GM12878 (cell line): ENCODE data around the gene SPRY1. TPM values are rescaled to one million over a fixed set of nuclear protein-coding genes. Genes with fewer than 3 reads are reported as not detected.

ENCODE experiments used
- ATAC-seq: fragments of 200-7000 bp; cut with Tn5 transposase; 3 replicates; pipeline ENCODE4 v1.9.1; 2020; ENCODE audit warnings: mild to moderate bottlenecking, moderate library complexity
- BruUV-seq: library from RNA; stranded (reverse); fragments of 400-500 nt; replicated peaks from 2 replicates; lab custom pipeline; 2021; lab: Mats Ljungman, UMichigan
- CTCF ChIA-PET: fragments of 300-600 bp; sonication (Branson Sonifier 250); formaldehyde crosslinking; extraction: SDS; loops from one replicate; lab custom pipeline; 2021; ENCODE audit warnings: inconsistent platforms; lab: Yijun Ruan, JAX
- POLR2A ChIA-PET: fragments of 350-600 bp; formaldehyde crosslinking; extraction: SDS; loops from one replicate; lab custom pipeline; 2021; ENCODE audit warnings: inconsistent platforms; lab: Charles Lee
- RAD21 ChIA-PET: fragments of 300-600 bp; sonication (Branson Sonifier 250); formaldehyde crosslinking; loops from one replicate; lab custom pipeline; 2023; ENCODE audit warnings: antibody characterized with exemption; ENCODE audit not compliant: unreplicated experiment; lab: Charles Lee
- SMC1A ChIA-PET: fragments of 300-600 bp; sonication (Branson Sonifier 250); formaldehyde crosslinking; loops from one replicate; lab custom pipeline; 2023; ENCODE audit not compliant: unreplicated experiment, uncharacterized antibody; lab: Charles Lee
- DNase-seq: peaks from one replicate; pipeline ENCODE4 v3.0.0-alpha.2; 2011; ENCODE audit warnings: low read depth, low spot score
- FAIRE-seq: peaks from 3 replicates; lab custom pipeline; 2011; peaks lifted over from hg19 to GRCh38; lab: Jason Lieb, UNC
- H2AFZ ChIP-seq: 2 replicates; pipeline ENCODE4 v1.6.0; 2011; ENCODE audit warnings: low read depth, low read length, control low read depth; ENCODE audit not compliant: control insufficient read depth
- H3K27ac ChIP-seq: 2 replicates; pipeline ENCODE4 v1.5.1; 2011; ENCODE audit warnings: control low read depth; ENCODE audit not compliant: control insufficient read depth, insufficient read depth
- H3K27me3 ChIP-seq, 2 experiments: replicated peaks in 1 of 2; 2 replicates each; pipeline versions ENCODE4 v1.6.0 to v1.6.1; 2011; ENCODE audit warnings: low read length in 1 of 2; ENCODE audit not compliant: control insufficient read depth in 2 of 2, insufficient read depth in 2 of 2
- H3K36me3 ChIP-seq, 2 experiments: 2 replicates each; pipeline ENCODE4 v1.5.1; 2011; ENCODE audit warnings: low read length in 1 of 2; ENCODE audit not compliant: control insufficient read depth in 2 of 2, insufficient read depth in 2 of 2
- H3K4me1 ChIP-seq: 2 replicates; pipeline ENCODE4 v1.6.1; 2011; ENCODE audit warnings: mild to moderate bottlenecking, low read length, moderate library complexity, mixed read lengths; ENCODE audit not compliant: control insufficient read depth, insufficient read depth
- H3K4me2 ChIP-seq: 2 replicates; pipeline ENCODE4 v1.6.0; 2011; ENCODE audit warnings: control low read depth; ENCODE audit not compliant: control insufficient read depth, insufficient read depth
- H3K4me3 ChIP-seq: fragments of 200-600 bp; sonication (generic); 2 replicates; pipeline ENCODE4 v1.5.1; 2016
- H3K79me2 ChIP-seq: 2 replicates; pipeline ENCODE4 v1.6.0; 2011; ENCODE audit warnings: low read length; ENCODE audit not compliant: control insufficient read depth, insufficient read depth
- H3K9ac ChIP-seq: 2 replicates; pipeline ENCODE4 v1.8.0; 2011; ENCODE audit warnings: low read length, control low read depth, mixed read lengths; ENCODE audit not compliant: control insufficient read depth, insufficient read depth
- H3K9me3 ChIP-seq: replicated peaks from 3 replicates; pipeline ENCODE4 v1.5.1; 2011; ENCODE audit warnings: mild to moderate bottlenecking, low read length; ENCODE audit not compliant: control insufficient read depth, insufficient read depth
- H4K20me1 ChIP-seq: 2 replicates; pipeline ENCODE4 v1.6.0; 2011; ENCODE audit not compliant: control insufficient read depth, insufficient read depth
- CHD4 ChIP-seq: fragments of 200-600 bp; sonication (generic); IDR thresholded peaks from 2 replicates; pipeline ENCODE4 v1.6.1; 2016; ENCODE audit warnings: mild to moderate bottlenecking
- E2F4 ChIP-seq: IDR thresholded peaks from 2 replicates; pipeline ENCODE4 v1.6.1; 2012; ENCODE audit warnings: low read depth, low read length, improper control_type of control experiment
- HDAC2 ChIP-seq: fragments of 200-600 bp; sonication (generic); IDR thresholded peaks from 2 replicates; pipeline ENCODE4 v1.6.1; 2017
- HDAC6 ChIP-seq: fragments of 200-600 bp; sonication (generic); IDR thresholded peaks from one replicate; pipeline ENCODE4 v1.8.0; 2017; ENCODE audit warnings: antibody characterized with exemption; ENCODE audit not compliant: unreplicated experiment
- IRF4 ChIP-seq: IDR thresholded peaks from 2 replicates; pipeline ENCODE4 v1.6.1; 2011; ENCODE audit warnings: low read depth, low read length
- IRF5 ChIP-seq: fragments of 450-650 bp; IDR thresholded peaks from 2 replicates; pipeline ENCODE4 v1.6.1; 2017; ENCODE audit warnings: borderline replicate concordance
- NFIC ChIP-seq: IDR thresholded peaks from 2 replicates; pipeline ENCODE4 v1.6.1; 2012; ENCODE audit warnings: low read depth, mild to moderate bottlenecking, inconsistent platforms, low read length, moderate library complexity
- RAD21 ChIP-seq: IDR thresholded peaks from 2 replicates; pipeline ENCODE4 v1.6.1; 2011; ENCODE audit warnings: mild to moderate bottlenecking, low read depth, low read length, moderate library complexity; ENCODE audit not compliant: insufficient read depth
- RELB ChIP-seq: fragments of 450-650 bp; IDR thresholded peaks from 2 replicates; pipeline ENCODE4 v1.6.1; 2017; ENCODE audit warnings: low read depth, mild to moderate bottlenecking, moderate library complexity
- RFX5 ChIP-seq: IDR thresholded peaks from 2 replicates; pipeline ENCODE4 v1.6.1; 2011; ENCODE audit warnings: low read depth, low read length, improper control_type of control experiment
- RUNX3 ChIP-seq: IDR thresholded peaks from 2 replicates; pipeline ENCODE4 v1.6.1; 2012; ENCODE audit warnings: low read length, inconsistent platforms
- SIX5 ChIP-seq: IDR thresholded peaks from 2 replicates; pipeline ENCODE4 v1.6.1; 2011; ENCODE audit warnings: mild to moderate bottlenecking, low read depth, low read length, moderate library complexity; ENCODE audit not compliant: severe bottlenecking
- TCF3 ChIP-seq: IDR thresholded peaks from 2 replicates; pipeline ENCODE4 v1.6.1; 2012; ENCODE audit warnings: low read depth, mild to moderate bottlenecking, low read length, borderline replicate concordance; ENCODE audit not compliant: insufficient read depth
- TCF7 ChIP-seq: IDR thresholded peaks from 2 replicates; pipeline ENCODE4 v1.6.1; 2014; ENCODE audit warnings: antibody characterized with exemption, borderline replicate concordance
- WGBS: methylation state at CpG from one replicate; pipeline ENCODE4 v1.1.6; 2016; ENCODE audit warnings: low lambda C conversion rate; ENCODE audit not compliant: insufficient replicate concordance, insufficient coverage; ENCODE audit errors: missing lambda C conversion rate; 5-methylcytosine and 5-hydroxymethylcytosine counted together
- in situ Hi-C: fragments of 300-500 bp; cut with MboI; formaldehyde crosslinking; loops from 9 replicates; pipeline ENCODE4 v1.14.3; 2018; ENCODE audit warnings: mixed read lengths
- intact Hi-C: fragments of 100-400 bp; cut with micrococcal nuclease; formaldehyde crosslinking; loops from one replicate; pipeline ENCODE4 v1.14.2; 2022; ENCODE audit not compliant: unreplicated experiment
- polyA plus RNA-seq, 11 experiments: library from polyadenylated mRNA; depleted of rRNA in 4 of 11; unstranded in 6 of 11; stranded (reverse) in 5 of 11; fragments of >200 nt; fragmentation: Nextera tagmentation in 4 of 11; fragmentation: Illumina TruSeq in 1 of 11; extraction: Ambion mirVana in 4 of 11; extraction: Trizol in 1 of 11; gene quantifications; 1 replicate in 1 of 11; 2 replicates in 10 of 11; pipeline versions ENCODE4 v1.2.1 to v1.2.3, GENCODE V29; 2011 to 2016; ENCODE audit warnings: inconsistent platforms in 2 of 11, missing spikeins in 2 of 11, low read depth in 1 of 11
- total RNA-seq, 4 experiments: library from RNA; depleted of rRNA in 3 of 4; stranded (reverse); fragments of >200 nt in 3 of 4; fragmentation: Illumina TruSeq in 1 of 4; extraction: Trizol in 1 of 4; gene quantifications; 2 replicates each; pipeline versions ENCODE4 v1.2.1 to v1.2.3, GENCODE V29; 2013 to 2021

SPRY1 gene
- total and polyA plus RNA-seq, 10 of the 15 experiments (the other 5 are each of a cell fraction or from before 2014, with no cell fraction given), result 0.05 to 5.7 (median 0.23) TPM; not detected in 2

- in situ Hi-C loops, result no loop called here
- ATAC-seq, result no peak
- Histone ChIP-seq H3K27ac (no peak overlapping the region), H3K9ac (no peak overlapping the region), H3K4me1 (peaks cover 4% of the 10 kb centered on the region; the same call in 1 of the 2 replicates), H3K4me2 (no peak overlapping the region), H3K27me3 (no peaks in the 10 kb centered on the region), H4K20me1 (no peaks in the 10 kb centered on the region), H3K79me2 (no peaks in the 10 kb centered on the region), H3K4me3 (no peak overlapping the region), H3K9me3 (no peaks in the 10 kb centered on the region; the same call in 2 of the 3 replicates), H2AFZ (no peak overlapping the region), H3K36me3 (no peaks in the 10 kb centered on the region)
- SMC1A ChIA-PET, result interaction anchor here (0.7 to 1.6 kb wide), 9 partner anchors 16 to 259 kb away, joined by 3 to 6 read pairs (median 3); no protein-coding TSS in a partner anchor
- RAD21 ChIA-PET, result interaction anchor here (0.7 kb wide), 1 partner anchor 185 kb away, joined by 4 read pairs; no protein-coding TSS in a partner anchor
- no peak for DNase-seq
- intact Hi-C loops, result no loop called here
- CTCF ChIA-PET, result no interaction called here
- 68% methylated on average over 3 of the region's 3 CpGs for WGBS
- BruUV-seq, result no TSS peak
- FAIRE-seq, result no peak
- POLR2A ChIA-PET, result no interaction called here
- no peak for TF ChIP-seq TCF3
- no peak for TF ChIP-seq RFX5
- no peak for TF ChIP-seq RAD21
- no peak for TF ChIP-seq CHD4
- TF ChIP-seq HDAC2, result no peak
- TF ChIP-seq HDAC6, result no peak
- no peak for TF ChIP-seq SIX5
- no peak for TF ChIP-seq E2F4
- TF ChIP-seq RELB, result no peak
- no peak for TF ChIP-seq IRF4
- TF ChIP-seq NFIC, result no peak
- no peak for TF ChIP-seq TCF7
- no peak for TF ChIP-seq IRF5
- no peak for TF ChIP-seq RUNX3
Measured at GRCh38 chr4:123403080-123403604, 6.5 kb downstream of the SPRY1 start.
